RWPE2 (cell line): ENCODE data around the gene CRYGN.

Experiments
- ATAC-seq: fragments of 200-7000 bp; cut with Tn5 transposase; 3 replicates; pipeline ENCODE4 v1.9.1; 2021; ENCODE audit warnings: low read depth
- DNase-seq: peaks from one replicate; pipeline ENCODE4 v3.0.0-alpha.2; 2020; ENCODE audit warnings: low spot score
- H3K27ac ChIP-seq: fragments of 450-650 bp; 2 replicates; pipeline ENCODE4 v1.5.1; 2017; ENCODE audit warnings: mild to moderate bottlenecking; ENCODE audit not compliant: poor library complexity, severe bottlenecking
- H3K27me3 ChIP-seq: fragments of 250-450 bp; sonication (Bioruptor Pico); 2 replicates; pipeline ENCODE4 v1.5.1; 2021; ENCODE audit warnings: mild to moderate bottlenecking, moderate library complexity; ENCODE audit not compliant: insufficient read depth, poor library complexity, severe bottlenecking
- H3K36me3 ChIP-seq: fragments of 250-450 bp; sonication (Bioruptor Pico); 2 replicates; pipeline ENCODE4 v1.5.1; 2020; ENCODE audit warnings: low read depth, mild to moderate bottlenecking, moderate library complexity
- H3K4me1 ChIP-seq: fragments of 250-450 bp; sonication (Bioruptor Pico); 2 replicates; pipeline ENCODE4 v1.5.1; 2021; ENCODE audit warnings: mild to moderate bottlenecking, moderate library complexity; ENCODE audit not compliant: insufficient read depth, poor library complexity, severe bottlenecking
- H3K4me3 ChIP-seq: fragments of 250-450 bp; sonication (Bioruptor Pico); 2 replicates; pipeline ENCODE4 v1.5.1; 2021; ENCODE audit warnings: mild to moderate bottlenecking, moderate library complexity; ENCODE audit not compliant: severe bottlenecking
- H3K9me3 ChIP-seq: fragments of 250-450 bp; sonication (Bioruptor Pico); 2 replicates; pipeline ENCODE4 v1.5.1; 2021; ENCODE audit warnings: mild to moderate bottlenecking, moderate library complexity; ENCODE audit not compliant: severe bottlenecking
- TF ChIP-seq, protein P1 (sequence below): fragments of 450-650 bp; IDR thresholded peaks from one replicate; pipeline ENCODE4 v1.5.1; 2017; ENCODE audit warnings: mild to moderate bottlenecking, moderate library complexity; ENCODE audit not compliant: poor library complexity, severe bottlenecking

Gene CRYGN

DNA sequence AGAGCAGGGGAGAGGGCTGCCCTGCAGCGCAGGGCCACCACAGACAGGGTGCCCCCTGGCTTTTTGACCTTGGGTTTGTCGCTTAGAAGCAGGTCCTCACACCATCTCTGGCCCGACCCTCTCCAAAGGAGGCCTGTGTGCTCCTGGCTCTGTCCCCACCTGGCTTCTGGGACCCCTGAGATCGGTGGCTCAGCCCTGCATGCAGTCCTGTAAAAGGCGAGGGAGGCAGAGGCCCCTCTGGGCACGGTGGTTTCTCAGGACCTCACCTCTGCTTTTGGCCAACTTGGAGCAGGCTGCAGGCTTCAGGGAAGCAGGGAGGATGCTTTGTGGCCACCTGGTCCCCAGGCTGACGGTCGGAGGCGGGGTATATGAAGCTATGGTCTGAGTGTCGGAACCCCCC lies 51.5 kb downstream of the CRYGN start:
- no peak for DNase-seq
- H3K4me1 ChIP-seq, result no peaks in the 10 kb centered on the region
- no peak for ATAC-seq
- no peaks in the 10 kb centered on the region for H3K9me3 ChIP-seq
- H3K4me3 ChIP-seq, result no peak overlapping the region
- no peaks in the 10 kb centered on the region for H3K36me3 ChIP-seq
- no peak overlapping the region for H3K27ac ChIP-seq
- H3K27me3 ChIP-seq, result no peaks in the 10 kb centered on the region
- TF ChIP-seq, protein P1, sequence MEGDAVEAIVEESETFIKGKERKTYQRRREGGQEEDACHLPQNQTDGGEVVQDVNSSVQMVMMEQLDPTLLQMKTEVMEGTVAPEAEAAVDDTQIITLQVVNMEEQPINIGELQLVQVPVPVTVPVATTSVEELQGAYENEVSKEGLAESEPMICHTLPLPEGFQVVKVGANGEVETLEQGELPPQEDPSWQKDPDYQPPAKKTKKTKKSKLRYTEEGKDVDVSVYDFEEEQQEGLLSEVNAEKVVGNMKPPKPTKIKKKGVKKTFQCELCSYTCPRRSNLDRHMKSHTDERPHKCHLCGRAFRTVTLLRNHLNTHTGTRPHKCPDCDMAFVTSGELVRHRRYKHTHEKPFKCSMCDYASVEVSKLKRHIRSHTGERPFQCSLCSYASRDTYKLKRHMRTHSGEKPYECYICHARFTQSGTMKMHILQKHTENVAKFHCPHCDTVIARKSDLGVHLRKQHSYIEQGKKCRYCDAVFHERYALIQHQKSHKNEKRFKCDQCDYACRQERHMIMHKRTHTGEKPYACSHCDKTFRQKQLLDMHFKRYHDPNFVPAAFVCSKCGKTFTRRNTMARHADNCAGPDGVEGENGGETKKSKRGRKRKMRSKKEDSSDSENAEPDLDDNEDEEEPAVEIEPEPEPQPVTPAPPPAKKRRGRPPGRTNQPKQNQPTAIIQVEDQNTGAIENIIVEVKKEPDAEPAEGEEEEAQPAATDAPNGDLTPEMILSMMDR, result no peak

- no peaks in the 10 kb centered on the region for H3K36me3 ChIP-seq
- no peaks in the 10 kb centered on the region for H3K27me3 ChIP-seq
- H3K4me1 ChIP-seq, result no peaks in the 10 kb centered on the region
- H3K4me3 ChIP-seq, result no peak overlapping the region
- no peak overlapping the region for H3K27ac ChIP-seq
- peak; percentile 45 for DNase-seq
- no peaks in the 10 kb centered on the region for H3K9me3 ChIP-seq
- ATAC-seq, result no peak
- TF ChIP-seq, protein P1, result no peak
These were observed 52.0 kb downstream of the CRYGN start for GRCh38 chr7:151388007-151388297.

DNA sequence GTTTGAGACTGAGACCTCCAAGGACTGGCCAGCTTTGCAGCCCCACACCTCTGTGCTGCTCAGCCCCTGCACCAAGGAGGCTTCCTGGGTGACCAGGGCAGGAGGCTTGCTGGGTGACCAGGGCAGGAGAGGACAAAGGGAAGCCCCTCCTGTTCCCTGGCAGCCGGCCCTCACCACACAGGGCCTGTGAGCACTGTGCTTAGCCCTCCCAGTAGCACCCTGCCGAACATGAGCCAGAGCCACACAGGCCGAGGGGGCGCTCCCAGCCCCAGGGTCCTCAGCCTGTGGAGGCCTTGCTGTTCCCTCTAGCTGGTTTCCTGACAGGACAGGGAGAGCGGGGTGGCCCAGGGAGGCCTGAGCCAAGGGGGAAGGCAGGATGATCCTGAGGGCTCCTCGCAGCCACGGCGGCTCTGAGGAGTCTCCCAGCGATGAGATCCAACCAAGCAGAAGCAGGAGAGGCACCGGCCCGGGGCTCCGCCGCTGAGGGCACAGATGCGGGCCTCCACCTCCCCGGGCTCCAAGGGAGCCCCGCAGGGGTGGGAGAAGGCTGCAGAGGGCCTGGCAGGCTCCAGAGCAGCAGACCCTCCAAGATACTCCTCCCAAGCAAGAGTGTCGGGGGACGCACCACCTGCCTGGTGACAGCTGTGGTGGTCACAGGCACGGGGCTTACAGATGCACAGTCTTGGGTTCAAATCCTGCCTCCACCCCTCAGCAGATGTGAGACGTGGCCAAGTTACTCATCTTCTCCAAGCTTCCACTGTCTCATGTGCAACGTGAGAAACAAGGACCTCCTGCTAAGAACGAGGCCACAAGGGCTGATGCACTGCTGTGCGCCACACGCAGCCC lies 52.6 kb downstream of the CRYGN start:
- DNase-seq (peak; percentile 43), ATAC-seq (no peak)
- Histone ChIP-seq H3K27me3 (peaks cover 2% of the 10 kb centered on the region), H3K4me3 (no peak overlapping the region), H3K36me3 (no peaks in the 10 kb centered on the region), H3K4me1 (no peaks in the 10 kb centered on the region), H3K27ac (no peak overlapping the region), H3K9me3 (no peaks in the 10 kb centered on the region)
- TF ChIP-seq, protein P1, result no peak

DNA sequence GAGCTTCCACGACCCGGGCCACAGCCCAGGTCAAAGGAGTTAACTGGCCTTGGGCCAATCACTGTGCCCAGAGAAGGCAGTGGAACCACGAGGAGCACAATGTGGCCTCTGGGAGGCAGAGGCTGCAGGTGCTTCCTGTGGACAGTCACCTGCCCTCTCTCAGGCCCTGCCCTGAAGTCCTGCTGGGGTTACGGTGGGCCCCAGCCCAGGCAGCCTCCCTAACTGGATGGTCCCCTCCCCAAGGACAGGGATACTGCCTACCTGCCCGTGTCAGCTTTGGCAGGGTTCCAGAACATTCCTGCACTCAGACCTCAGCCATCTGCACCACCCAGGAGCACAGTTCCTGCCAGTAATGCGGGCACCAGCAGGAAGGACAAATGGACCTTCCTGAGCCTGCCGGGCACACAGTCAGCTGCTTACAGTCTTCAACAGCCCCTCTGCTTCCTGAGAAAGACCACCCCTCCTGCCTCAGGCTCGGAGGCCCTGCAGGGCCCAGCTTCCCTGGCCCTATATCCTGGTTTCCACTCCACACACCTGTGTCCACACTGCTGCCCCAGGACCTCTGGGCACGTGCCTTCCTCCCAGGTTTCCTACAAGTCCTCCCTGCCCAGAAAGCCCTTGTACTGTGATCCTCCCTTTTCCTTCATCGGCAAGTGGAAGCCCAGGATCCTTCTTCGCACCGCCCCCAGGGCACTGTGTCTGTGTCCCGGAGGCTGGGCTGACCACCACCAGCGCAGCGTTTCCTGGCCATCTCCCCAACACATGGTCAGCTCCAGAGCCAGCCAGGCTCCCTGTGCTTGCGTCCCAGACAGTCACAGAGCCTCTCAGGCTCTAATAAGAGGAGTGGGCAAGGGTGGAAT lies 53.4 kb downstream of the CRYGN start:
- ATAC-seq (peak; percentile 57; the same call in 2 of the 3 replicates), DNase-seq (peak; percentile 51)
- Histone ChIP-seq H3K4me3 (no peak overlapping the region), H3K36me3 (no peaks in the 10 kb centered on the region), H3K9me3 (no peaks in the 10 kb centered on the region), H3K27me3 (peaks cover 11% of the 10 kb centered on the region), H3K4me1 (no peaks in the 10 kb centered on the region), H3K27ac (no peak overlapping the region)
- TF ChIP-seq, protein P1, result no peak
